ENCODE results near the gene ARHGAP11A. TPM values are rescaled to one million over a fixed set of nuclear protein-coding genes. Genes with fewer than 3 reads are reported as not detected.

Gene ARHGAP11A
- polyA plus RNA-seq, 1 donor from 2014 or later = 0.50 TPM

DNA sequence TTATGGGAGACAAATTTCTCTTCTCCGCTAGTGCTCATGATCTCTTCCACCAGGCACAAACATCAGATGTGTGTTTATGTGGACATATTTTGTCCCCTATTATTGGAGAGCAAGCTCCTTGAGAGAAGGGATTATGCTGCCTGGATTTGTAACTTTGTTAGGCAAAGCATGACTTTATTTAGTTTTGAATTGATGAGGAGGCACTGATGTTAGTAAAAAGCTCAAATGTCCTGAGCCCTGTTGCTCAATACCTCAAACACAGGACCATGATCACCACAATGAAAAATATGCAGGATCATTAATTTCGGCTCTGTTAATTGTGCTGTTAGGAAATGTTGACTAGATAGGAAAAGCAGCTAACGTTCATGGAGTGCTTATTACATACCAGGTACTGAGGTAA lies 55.3 kb downstream of the ARHGAP11A start:
- H3K4me3 ChIP-seq (ENCODE audit: low read length) = no peak overlapping the region
- no peak overlapping the region for H3K4me2 ChIP-seq (ENCODE audit: low read length)
- H3F3A ChIP-seq (ENCODE audit: insufficient read depth, low read length, poor library complexity, severe bottlenecking) = no peaks in the 10 kb centered on the region
- no peaks in the 10 kb centered on the region for H3K79me2 ChIP-seq (replicated peaks; ENCODE audit: insufficient read depth, low read length)
- H3K9me2 ChIP-seq (ENCODE audit: insufficient read depth, low read length) = no peaks in the 10 kb centered on the region
- H2AFZ ChIP-seq (ENCODE audit: low read depth, low read length) = no peak overlapping the region
- no peaks in the 10 kb centered on the region for H3K27me3 ChIP-seq (ENCODE audit: insufficient read depth, low read depth, low read length)
- no peaks in the 10 kb centered on the region for H3K36me3 ChIP-seq (ENCODE audit: insufficient read depth, low read length)
- no peak overlapping the region for H3K27ac ChIP-seq (ENCODE audit: low read length)
- H3K9me3 ChIP-seq (ENCODE audit: low read length) = no peaks in the 10 kb centered on the region
- no peak overlapping the region for H3K9ac ChIP-seq (ENCODE audit: low read length)
- no peaks in the 10 kb centered on the region for H4K20me1 ChIP-seq (ENCODE audit: insufficient read depth)
- TF ChIP-seq TAF1 (IDR thresholded peaks at IDR 0.05; ENCODE audit: low read depth) = no peak
- TF ChIP-seq SMC3 (conservative IDR thresholded peaks at IDR 0.05; ENCODE audit: poor library complexity) = no peak
- TF ChIP-seq POLR2AphosphoS5 (IDR thresholded peaks at IDR 0.05) = no peak
- TF ChIP-seq EP300 (conservative IDR thresholded peaks at IDR 0.05; ENCODE audit: poor library complexity, severe bottlenecking) = no peak
- TF ChIP-seq EZH2 (IDR thresholded peaks at IDR 0.05; ENCODE audit: borderline replicate concordance, insufficient read depth, low read length, poor library complexity, severe bottlenecking) = no peak
- TF ChIP-seq MXI1 (conservative IDR thresholded peaks at IDR 0.05; ENCODE audit: poor library complexity, severe bottlenecking) = no peak
- TF ChIP-seq, protein P1, sequence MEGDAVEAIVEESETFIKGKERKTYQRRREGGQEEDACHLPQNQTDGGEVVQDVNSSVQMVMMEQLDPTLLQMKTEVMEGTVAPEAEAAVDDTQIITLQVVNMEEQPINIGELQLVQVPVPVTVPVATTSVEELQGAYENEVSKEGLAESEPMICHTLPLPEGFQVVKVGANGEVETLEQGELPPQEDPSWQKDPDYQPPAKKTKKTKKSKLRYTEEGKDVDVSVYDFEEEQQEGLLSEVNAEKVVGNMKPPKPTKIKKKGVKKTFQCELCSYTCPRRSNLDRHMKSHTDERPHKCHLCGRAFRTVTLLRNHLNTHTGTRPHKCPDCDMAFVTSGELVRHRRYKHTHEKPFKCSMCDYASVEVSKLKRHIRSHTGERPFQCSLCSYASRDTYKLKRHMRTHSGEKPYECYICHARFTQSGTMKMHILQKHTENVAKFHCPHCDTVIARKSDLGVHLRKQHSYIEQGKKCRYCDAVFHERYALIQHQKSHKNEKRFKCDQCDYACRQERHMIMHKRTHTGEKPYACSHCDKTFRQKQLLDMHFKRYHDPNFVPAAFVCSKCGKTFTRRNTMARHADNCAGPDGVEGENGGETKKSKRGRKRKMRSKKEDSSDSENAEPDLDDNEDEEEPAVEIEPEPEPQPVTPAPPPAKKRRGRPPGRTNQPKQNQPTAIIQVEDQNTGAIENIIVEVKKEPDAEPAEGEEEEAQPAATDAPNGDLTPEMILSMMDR (IDR thresholded peaks at IDR 0.05; ENCODE audit: poor library complexity, severe bottlenecking) = no peak
- TF ChIP-seq, protein P2, sequence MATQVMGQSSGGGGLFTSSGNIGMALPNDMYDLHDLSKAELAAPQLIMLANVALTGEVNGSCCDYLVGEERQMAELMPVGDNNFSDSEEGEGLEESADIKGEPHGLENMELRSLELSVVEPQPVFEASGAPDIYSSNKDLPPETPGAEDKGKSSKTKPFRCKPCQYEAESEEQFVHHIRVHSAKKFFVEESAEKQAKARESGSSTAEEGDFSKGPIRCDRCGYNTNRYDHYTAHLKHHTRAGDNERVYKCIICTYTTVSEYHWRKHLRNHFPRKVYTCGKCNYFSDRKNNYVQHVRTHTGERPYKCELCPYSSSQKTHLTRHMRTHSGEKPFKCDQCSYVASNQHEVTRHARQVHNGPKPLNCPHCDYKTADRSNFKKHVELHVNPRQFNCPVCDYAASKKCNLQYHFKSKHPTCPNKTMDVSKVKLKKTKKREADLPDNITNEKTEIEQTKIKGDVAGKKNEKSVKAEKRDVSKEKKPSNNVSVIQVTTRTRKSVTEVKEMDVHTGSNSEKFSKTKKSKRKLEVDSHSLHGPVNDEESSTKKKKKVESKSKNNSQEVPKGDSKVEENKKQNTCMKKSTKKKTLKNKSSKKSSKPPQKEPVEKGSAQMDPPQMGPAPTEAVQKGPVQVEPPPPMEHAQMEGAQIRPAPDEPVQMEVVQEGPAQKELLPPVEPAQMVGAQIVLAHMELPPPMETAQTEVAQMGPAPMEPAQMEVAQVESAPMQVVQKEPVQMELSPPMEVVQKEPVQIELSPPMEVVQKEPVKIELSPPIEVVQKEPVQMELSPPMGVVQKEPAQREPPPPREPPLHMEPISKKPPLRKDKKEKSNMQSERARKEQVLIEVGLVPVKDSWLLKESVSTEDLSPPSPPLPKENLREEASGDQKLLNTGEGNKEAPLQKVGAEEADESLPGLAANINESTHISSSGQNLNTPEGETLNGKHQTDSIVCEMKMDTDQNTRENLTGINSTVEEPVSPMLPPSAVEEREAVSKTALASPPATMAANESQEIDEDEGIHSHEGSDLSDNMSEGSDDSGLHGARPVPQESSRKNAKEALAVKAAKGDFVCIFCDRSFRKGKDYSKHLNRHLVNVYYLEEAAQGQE (IDR thresholded peaks at IDR 0.05; ENCODE audit: borderline replicate concordance) = no peak
- no peak for TF ChIP-seq RAD21 (conservative IDR thresholded peaks at IDR 0.05)

DNA sequence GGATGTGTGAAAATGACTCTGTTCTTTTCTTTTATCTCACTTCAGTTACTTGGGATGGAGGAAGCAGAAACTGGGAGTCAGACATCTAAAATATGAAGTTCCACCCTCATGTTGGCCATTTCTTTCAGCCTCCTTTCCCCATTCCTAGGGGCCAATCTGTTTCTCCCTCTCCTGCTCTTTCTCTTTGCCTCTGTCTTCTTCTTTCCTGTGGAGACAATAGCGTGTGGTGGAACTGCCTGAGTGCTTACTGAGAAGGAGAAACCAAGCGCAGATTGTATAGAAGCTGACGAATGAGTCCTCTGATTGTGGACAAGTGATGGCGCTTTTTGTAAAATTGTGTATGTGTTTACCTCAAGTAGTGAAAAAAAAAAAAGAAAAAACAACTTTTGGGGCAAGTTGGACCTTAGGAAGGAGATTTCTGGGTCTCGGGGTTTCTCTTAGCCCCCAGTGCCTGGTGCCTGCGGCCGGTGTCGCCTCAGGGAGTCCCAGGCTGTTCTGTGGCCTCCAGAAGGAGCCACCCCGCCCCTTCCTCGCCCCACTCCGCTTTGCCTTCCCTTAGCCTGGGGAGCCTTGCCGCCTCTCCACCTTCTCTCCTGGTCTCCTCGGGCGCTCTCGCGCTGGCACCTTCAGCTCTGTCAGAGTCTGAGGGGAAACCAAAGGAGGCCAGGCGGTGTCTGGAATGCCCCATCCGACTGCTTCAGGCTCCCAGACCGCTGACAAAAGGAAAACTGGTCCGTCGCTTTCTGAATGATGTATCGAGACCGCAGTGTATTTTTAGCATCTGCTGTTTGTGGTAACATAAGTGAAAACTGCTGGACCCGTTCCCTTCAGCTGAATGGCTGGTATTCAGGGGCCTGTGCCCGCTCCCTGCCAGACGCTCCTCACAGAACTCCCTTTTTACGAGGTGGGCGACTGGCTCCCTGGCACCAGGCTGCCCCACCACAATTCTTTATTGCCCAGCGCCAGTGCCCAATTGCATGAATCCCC lies 56.3 kb downstream of the ARHGAP11A start:
- Histone ChIP-seq H3K79me2 (replicated peaks; ENCODE audit: insufficient read depth, low read length) (no peaks in the 10 kb centered on the region), H3K4me3 (ENCODE audit: low read length) (no peak overlapping the region), H3F3A (ENCODE audit: insufficient read depth, low read length, poor library complexity, severe bottlenecking) (no peaks in the 10 kb centered on the region), H3K36me3 (ENCODE audit: insufficient read depth, low read length) (no peaks in the 10 kb centered on the region), H3K4me2 (ENCODE audit: low read length) (no peak overlapping the region), H3K9ac (ENCODE audit: low read length) (no peak overlapping the region), H3K9me3 (ENCODE audit: low read length) (no peaks in the 10 kb centered on the region), H2AFZ (ENCODE audit: low read depth, low read length) (no peak overlapping the region), H3K27me3 (ENCODE audit: insufficient read depth, low read depth, low read length) (no peaks in the 10 kb centered on the region), H3K9me2 (ENCODE audit: insufficient read depth, low read length) (no peaks in the 10 kb centered on the region), H4K20me1 (ENCODE audit: insufficient read depth) (no peaks in the 10 kb centered on the region), H3K27ac (ENCODE audit: low read length) (no peak overlapping the region)
- TF ChIP-seq POLR2AphosphoS5 (IDR thresholded peaks at IDR 0.05) = no peak
- no peak for TF ChIP-seq EP300 (conservative IDR thresholded peaks at IDR 0.05; ENCODE audit: poor library complexity, severe bottlenecking)
- TF ChIP-seq RAD21 (conservative IDR thresholded peaks at IDR 0.05) = no peak
- no peak for TF ChIP-seq SMC3 (conservative IDR thresholded peaks at IDR 0.05; ENCODE audit: poor library complexity)
- TF ChIP-seq TAF1 (IDR thresholded peaks at IDR 0.05; ENCODE audit: low read depth) = no peak
